ENCODE measurements around the gene MX2.

Gene MX2

DNA sequence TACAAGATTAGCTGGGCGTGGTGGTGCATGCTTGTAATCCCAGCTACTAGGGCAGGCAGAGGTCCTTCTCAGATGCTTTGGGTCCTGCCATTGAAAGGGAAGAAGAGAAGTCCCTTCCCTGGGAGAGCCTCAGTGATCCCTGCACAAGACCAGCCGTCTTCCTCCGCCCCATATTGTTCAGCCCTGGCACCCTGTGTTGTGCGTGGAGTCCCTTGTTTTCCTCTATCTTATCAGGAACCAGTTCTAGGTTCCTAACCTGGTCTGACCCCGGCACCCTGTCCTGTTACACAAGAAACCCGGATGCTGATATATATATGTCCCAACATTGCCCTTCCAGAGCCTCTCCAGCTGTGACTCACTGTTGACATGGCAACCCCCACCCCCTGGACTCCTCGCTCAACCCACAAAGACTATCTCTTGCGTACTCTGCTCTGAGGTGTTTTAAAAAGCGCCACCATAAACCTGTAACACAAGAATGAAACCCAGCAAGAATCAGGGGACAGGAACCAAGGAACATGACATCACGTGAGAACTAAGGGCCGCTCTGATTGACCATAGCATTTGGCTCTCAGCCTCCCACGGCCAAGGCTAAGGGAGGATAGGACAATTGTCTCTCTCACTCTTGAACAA, 4.8 kb downstream of the MX2 start:
- DNase-seq: peak; percentile 88

DNA sequence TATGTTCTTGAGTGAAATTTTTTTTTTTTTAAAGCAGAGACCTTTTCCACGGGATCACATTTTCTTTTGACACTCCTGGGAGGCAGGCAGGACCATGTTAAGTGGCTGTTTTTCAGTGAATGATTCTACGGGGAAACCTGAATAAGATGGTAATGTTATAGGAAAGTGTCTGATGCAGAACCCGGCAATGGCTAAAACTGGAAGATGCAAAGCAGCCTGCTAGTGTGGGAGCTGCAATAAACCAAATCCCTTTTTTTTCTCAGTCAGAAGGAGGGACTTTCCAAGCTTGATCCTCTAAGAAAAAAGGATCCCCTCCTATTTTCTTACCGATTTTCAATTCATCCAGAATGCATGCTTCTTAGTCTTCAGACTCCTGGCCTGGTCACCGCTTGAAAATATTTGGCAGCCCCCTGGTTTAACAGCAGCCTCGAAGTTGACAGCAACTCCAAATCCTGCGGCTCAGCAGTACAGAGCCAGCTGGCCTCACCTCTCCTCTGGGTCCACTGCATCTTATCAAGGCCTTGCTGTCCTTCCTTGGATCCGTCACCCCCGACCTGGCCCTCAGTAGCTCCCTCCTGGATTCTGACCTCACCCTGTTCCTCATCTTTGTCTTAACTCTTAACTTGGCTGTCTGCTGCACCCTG, 5.6 kb downstream of the MX2 start:
- no peak for DNase-seq

DNA sequence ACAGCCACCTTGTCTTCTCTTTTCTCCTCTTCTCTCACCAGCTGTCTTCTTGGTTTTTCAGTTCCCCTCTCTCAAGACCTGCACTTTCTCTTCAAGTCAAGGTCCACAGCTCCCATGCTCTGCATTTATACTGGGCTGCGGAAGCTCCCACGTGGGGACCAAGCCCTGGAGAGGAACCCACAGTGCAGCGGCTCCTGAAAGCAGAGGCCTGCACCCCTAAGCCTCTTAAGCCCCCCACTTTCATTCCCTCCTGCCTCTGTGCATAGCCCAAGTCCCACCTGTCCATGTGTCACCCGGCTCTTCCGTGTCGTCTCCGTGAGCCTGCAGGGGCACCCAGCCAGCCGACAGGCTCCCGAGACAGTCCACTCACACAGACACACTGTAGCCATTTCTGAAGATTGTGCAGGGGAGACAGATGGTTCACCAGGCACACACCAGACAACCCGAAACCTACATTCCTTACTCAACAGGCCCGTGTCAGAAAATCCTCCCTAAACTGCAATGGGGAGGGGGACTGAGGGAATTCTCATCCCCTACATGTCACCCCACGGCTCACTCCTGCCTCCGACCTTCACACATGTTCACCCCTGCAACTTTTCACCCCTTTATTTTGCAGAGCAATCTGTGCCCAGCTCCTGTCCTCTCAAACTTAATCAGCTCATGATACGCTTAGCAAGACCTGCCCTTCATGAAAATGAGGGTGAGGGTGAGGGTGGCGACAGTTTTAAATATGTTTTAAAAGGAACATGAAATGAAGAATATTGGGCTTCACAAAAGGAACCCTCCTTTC, 6.3 kb downstream of the MX2 start:
- no peak for DNase-seq

DNA sequence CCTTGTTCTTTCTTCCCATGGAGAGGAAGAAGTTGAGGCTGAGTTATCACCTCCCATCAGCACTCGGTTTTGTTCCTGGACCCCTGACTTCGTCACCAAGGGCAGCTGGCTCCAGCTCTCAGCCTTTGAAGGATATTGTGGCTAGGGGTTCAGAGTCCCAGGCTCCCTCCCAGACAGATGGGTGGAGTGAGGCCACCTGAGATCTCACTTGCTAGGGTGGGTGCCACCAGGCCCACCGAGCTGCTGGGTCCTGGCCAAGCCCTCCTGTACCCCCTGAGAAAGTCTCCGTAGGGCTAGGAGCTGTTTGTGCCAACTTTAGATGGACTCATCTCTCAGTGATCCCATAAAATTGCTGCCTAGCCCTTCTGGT, 6.9 kb downstream of the MX2 start:
- no peak for DNase-seq

DNA sequence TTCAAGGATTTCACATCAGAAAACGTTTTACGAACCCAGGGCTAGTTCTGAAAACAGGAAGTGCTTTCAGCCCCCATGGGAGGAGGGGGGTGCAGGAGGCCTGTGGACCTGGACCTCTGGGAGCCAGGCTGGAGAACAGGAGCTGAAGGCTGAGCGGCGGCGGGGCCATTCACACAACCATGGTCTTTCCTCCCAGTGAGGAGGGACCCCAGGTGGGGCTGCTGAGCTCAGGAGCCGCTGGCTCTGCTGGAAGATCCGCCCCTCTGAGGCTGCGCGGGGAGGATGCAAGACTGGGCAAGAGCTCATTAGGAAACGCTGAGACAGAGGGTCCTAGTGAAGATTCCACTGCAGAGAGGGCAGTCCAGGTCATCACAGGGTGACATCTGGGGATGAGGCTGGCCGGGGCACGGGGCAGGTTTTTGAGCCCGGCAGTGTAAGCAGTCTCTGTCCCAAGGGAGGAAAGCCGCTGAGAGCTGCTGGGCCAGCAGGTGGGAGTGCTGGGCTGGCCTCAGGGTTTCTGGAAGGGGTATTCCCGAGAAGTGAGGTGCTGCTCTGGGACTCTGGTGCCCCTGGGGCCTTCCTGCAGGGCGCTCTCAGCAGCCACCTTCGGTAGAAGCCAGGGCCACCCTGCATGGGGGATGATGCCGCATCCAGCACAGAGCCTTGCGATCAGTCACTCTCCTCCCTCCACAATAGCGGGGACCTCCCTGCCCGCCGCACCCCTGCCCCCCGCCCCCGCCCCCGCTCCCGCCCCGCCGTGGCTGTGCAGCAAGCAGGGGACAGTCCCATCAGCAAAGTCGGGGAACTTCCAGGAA, 7.5 kb downstream of the MX2 start:
- DNase-seq: no peak

DNA sequence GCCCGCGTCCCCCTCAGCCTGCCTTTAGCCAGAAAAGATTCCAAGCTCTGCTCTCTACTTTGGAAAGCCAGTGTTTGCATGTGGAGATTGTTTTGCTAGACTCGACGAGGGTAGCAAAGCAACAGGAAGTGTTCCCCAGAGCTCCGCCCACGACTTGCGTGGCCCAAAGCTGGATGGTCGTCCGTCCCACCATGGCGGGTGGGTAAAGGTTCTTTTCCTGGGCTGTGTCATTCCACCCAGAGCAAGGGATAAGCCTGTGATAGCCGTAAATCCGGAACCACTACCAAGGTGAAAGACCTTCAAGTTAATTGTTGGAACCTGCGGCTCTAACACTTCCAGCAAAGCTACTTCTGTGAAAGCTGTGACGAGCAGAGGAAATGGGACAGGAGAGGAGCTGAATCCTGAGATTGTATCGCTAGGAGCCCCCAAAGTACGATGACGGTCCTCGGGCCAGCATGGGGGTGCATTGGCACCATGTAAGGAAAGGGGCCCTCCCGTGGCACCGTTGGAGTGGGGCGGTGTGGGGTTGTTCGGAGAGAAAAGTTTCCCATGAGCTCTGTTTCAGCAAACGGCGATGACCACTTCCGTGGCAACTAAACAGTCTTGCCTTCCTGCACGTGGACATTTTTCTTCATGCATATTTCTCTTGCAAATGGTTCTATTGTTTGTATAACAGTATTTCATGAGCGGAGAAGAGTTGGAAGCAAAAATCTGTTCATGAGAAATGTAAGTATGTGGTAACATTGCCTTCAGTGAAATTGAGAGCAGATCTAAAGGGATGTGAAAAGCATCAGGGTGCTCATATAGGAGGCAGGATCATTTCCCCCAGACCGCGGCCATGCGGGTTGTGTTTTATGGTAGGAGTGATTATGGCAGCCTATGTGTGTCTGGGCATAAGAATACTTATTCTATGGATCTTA, 8.4 kb downstream of the MX2 start:
- DNase-seq: no peak

DNA sequence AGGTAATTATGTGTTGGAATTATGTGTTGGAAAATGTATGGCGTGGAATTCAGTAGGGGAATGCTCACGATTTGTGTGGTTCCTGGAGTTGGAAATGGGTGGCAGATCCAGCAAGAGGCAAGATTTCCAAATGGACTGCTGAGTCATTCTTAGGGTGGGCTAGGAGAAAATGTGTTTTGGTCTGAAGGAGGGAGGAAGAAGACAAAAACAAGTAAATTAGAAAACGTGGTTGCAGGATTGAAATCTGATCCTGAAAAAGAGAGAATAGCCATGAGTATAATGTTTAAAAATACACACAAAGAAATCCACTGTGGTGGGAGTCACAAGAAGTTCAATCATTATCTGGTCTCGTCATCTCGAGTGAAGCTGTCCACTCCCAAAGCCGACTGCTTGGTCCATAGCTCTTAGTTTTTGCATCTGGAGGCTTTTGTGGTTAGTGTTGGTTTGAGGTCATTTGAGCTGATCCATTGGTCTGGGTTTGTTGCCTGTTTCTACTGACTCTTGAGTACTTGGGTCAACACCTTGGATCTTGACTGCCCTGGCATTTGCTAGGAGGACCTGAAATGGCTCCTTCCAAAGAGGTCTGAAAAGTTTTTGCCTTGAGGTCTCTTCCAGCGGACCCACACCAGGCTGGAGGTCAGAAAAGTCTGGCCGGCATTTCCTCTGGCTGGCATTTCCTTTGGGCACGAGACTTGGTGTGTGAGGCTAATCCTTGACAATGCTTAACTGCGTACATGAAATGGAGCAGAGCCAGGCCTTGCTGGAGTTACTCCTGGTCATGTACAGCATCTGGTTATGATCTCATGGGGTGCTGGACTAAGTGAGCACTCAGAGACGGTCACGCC, 9.2 kb downstream of the MX2 start:
- DNase-seq: no peak

DNA sequence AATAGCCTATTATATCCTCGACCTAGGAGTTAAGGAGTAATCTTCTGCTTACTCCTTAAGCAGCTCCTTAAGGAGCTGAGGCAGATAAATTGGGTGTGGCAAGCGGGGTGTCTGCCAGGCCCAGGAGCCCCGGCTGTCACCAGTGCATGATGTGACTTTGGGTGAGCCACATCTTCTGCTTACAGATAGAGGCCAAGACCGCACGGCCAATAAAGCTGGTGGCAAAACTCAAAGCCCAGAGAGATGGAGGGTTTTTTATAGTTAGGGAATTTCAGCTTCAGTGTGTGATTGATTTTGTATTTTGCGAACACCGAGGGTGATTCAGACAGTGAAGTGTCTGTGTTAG, 9.8 kb downstream of the MX2 start:
- no peak for DNase-seq

DNA sequence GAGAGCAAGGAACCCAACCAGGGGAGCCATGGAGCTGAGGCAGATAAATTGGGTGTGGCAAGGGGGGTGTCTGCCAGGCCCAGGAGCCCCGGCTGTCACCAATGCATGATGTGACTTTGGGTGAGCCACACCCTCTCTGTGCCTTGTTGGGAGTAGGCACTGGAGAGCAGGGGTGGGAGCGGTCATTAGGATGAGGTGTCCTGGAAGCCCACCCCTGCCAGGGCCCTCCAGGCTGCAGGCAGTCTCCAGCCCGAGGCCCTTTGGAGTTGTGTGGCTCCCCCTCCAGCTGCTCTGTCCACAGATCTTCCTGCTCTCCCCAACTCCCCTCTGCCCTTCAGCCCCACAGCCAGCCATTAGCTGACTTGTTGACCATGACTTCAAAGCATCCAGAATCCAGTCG, 11.4 kb downstream of the MX2 start:
- no peak for DNase-seq

DNA sequence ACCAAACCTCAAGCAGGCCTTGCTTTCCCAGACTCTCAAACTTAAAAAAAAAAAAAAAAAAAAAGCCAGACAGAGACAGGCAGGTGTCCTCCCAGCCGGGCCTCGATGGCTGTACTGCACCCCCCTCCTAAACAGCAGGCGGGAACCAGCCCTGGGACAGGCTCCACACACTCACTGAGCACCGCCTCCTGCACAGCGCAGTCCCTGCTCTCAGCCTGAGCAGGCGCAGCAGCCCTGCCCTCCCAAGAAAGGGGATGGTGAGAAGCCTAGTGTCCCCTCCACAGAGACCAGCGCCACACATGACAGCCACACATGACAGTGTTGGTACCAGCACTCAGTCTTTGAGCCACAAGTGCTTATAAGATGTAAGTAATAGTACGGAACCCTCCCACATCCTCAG, 11.9 kb downstream of the MX2 start:
- DNase-seq: no peak

DNA sequence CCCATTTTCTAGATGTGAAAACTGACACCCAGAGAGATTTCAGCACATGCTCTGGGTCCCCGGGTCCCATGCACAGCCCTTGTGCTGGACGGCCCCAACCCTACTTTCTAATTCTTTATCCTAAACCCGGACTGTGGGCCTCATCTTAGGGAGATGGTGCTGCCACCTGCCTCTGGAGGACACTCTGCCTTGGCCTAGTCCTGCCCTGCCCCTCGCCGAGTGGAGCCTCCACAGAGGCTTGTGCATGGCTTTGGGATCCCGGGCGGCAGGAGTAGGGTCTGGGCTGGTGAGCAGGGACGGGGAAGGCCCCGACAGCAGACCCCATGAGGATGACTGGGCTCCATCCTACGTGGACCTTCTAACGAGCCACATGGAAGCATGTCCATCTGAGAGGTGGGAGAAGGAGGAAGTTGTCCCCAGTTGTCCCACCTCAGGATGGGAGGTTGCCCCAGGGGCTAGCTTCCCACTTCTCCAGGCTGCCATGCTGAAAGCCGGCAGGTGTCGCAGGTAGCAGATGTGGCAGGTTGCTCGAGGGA, 12.4 kb downstream of the MX2 start:
- no peak for DNase-seq

DNA sequence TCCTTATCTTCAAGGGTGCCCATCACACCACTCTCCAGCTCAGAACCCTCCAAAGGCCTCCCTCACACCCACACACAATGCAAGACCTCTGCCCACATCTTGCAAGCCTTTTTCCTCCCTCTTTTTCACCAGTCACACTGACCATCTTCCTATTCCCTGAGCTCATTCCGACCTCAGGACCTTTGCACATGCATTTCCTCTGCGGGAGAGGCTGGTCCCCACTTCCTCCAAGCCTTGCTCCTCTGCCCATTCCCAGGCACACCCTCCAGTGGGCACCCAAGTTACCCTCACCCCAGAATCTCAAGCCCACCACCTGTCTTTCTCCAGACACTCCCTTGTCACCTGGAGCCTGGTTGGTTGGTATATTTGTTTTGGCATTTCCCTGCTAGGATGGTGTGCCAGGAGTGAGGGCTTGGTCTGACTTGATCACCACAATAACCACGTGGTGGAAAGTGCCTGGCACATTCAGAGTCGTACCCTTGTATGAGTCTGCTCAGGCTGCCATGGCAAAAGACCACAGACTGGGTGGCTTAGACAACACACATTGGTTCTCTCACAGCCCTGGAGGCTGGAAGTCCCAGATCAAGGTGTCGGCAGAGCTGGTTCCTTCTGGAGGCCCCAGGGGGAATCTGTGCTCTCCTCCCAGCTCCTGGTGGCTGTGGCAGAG, 13.2 kb downstream of the MX2 start:
- no peak for DNase-seq

DNA sequence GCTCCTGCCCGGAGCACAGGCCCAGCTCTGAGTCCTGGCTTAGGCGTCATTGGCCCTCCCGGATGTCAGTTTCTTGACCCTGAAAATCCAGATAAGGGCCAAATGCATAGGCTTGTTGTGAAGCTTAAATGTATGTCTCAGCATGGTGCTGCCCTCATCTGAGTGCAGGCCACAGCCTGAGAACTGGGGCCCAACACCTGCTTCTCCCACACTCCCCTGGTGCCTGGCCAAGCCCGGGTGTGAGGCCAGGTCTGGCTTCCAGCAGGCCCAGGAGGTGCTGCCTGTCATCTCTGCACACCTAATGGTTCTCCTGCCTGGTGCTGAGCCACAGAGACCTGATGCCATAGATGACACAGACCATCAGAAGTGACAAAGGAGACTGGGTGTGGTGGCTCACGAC, 14.0 kb downstream of the MX2 start:
- DNase-seq: no peak

DNA sequence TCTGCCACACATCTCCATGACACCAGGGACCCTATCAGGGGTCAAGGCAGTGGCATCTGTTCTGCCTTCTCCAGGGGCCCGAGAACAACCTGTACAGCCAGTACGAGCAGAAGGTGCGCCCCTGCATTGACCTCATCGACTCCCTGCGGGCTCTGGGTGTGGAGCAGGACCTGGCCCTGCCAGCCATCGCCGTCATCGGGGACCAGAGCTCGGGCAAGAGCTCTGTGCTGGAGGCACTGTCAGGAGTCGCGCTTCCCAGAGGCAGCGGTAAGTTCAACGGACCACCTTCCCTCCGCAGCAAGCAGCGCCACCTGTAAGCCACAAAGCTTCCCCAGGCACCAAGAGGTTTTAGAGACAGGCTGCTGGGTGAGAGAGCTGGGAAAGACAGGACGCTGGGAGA, 15.9 kb downstream of the MX2 start:
- no peak for DNase-seq

DNA sequence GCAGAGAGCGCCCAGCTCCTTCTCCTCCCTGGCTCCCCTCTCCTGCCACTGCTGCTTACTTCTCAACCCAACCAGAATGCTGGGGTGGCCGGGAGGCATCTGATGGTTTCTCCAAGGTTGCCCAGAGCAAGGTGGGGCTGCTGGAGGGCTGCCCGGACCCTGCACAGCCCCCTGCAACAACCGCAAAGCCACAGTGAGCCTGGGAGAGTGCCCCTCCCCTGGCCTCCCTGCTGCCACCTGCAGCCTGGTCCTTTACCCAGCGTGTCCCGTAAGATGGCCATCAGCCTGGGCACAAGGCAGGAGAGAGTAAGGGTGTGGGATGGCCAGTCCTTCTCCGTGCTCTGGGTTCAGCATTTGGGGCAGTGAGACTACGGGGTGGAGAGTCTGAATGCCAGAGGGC, 17.0 kb downstream of the MX2 start:
- DNase-seq: no peak

DNA sequence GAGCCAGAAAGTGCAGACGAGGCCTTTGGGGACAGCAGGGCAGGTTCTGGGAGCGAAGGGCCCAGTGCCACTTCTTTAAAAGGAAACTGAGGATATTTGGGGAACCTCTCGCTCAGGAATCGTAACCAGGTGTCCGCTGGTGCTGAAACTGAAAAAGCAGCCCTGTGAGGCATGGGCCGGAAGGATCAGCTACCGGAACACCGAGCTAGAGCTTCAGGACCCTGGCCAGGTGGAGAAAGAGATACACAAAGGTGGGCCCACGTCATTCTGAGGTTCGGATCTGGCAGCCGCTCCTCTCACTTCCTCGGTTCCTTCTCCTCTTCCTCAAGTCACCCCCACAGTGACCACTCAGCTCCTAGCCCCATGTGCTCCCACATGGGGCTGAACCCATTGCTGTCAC, 18.1 kb downstream of the MX2 start:
- no peak for DNase-seq

DNA sequence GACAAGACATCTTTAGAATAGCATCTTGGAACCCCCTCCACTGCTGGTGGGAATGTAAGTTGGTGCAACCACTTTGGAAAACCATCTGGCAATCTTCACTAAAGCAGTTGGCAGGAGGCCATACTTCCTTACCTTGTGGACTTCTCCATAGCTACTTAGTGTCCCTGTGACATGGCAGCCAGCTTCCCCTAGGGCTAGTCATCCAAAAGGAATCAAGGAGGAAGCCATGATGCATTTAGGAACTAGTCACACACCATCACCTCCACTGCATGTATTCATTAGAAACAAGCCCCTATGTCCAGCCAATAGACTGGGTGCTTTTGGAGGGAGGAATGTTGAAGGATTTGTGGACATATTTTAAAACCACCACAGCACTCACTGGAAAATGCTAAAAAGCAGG, 19.9 kb downstream of the MX2 start:
- no peak for DNase-seq

DNA sequence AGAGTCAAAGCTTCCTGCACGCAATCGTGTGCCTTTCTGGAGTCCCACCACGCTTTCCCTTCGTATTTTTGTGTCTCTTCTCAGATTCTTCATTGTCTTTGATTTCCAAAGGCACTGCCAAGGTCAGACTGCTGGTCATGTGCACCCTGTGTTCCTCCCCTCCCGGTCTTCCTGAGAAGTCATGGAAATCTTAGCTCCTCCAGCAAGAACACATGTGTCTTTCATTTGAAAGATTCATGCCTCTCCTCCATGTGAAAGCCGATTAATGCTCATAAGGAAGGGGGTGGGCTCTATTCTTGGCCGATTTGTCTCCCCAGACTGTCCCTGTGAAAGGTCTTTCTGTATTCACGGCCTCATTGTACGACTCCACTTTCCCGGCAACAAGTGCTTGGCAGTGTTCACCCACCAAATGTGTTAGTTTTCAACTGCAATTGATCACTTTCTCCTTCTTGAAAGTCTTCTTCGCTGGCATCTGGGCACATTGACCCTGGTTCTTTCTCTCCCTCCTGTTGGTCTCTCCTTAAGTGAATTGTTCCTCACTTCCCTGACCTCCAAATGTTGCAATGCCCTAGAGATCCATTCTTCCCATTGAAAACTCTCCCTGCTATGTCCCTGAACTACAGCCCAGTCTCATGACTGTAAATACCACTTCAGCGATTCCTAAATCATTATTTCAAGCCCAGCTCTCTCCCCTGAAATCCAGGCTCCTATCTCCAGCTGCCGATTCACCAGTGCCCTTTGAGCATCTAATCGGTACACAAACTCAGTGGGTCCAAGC, 25.4 kb downstream of the MX2 start:
- no peak for DNase-seq

DNA sequence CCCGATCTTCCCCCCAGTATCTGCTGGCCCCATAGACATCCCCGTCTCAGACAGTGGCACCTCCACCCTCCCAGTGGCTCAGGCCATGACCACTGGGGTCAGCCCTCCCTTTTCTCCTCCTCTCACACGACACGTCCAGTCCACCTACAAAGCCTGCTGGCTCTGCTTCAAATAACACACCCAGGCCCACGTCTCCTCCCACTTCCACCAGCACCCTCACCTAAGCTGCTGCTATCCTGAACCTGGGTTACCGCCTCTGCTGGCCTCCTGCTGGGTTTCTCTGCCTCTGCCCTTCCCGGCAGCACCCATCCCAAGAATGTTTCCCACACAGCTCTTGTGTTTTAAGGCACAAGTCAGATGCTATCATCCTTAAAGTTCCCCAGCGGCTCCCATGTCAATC, 26.0 kb downstream of the MX2 start:
- no peak for DNase-seq

DNA sequence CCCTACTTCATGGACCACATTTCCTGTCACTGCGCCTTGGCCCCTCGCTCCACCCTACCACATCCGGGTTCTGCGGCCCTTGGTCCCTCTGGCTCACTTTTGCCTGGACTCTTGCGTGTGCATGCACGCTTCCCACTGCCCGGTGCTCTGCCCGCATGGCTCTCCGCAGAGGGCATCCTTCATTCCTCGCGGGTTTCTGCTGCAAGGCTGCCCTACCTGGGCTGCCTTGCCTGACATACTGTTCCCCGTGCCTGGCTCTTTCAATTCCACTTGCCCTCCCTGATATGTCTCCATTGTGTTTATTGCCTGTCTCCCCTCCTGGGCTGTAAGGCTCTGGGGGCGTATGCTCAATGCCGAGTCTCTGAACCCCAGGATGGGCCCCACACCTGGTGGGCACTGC, 26.4 kb downstream of the MX2 start:
- no peak for DNase-seq
